Left colon (tissue), 2 donors: ENCODE measurements around the gene ARG2. TPM values are rescaled to one million over a fixed set of nuclear protein-coding genes. Genes with fewer than 3 reads are reported as not detected.
"Not testable (repeated sequence)": the region's sequence is repeated elsewhere in the genome, so short reads cannot be mapped to it uniquely, and the experiment has no call there.

Experiments used
- ATAC-seq: fragments of 200-7000 bp; cut with Tn5 transposase; one replicate; pipeline ENCODE4 v1.9.1; 2020; ENCODE audit warnings: mild to moderate bottlenecking, moderate library complexity
- DNase-seq, 2 donors: peaks; one replicate each; pipeline ENCODE4 v3.0.0-alpha.2; 2020
- intact Hi-C, 2 donors: fragments of 100-400 bp; cut with DNase I in 1 of 2; cut with micrococcal nuclease in 1 of 2; formaldehyde crosslinking; loops; one replicate each; pipeline versions ENCODE4 v1.11.2 to v1.14.0; 2022; cut with DNase I, micrococcal nuclease
- total RNA-seq, 2 donors: library from RNA; stranded (reverse); fragmentation: NEBNext Ultra II Directional; extraction: Animal tissue kit (Norgen Biotek cat#: 25700); gene quantifications; one replicate each; pipeline ENCODE4 v1.2.1, GENCODE V29; 2021
- donor health status: DM: no; HTN: no; CAD: no.
- donor health status: DM: yes; HTN: yes; CAD: no.

ARG2 gene
- total RNA-seq, 2 donors from 2014 or later = 0.85 to 18.1 TPM

GRCh38 chr14:67582061-67582460 is 37.7 kb upstream of the ARG2 start:
- DNase-seq (no peak), ATAC-seq (no peak)
- intact Hi-C loops = loop anchor here in 1 of 2 donors (10.0 kb wide), 1 partner anchor 123 kb away; the partner anchor contains the start of gene RDH12

GRCh38 chr14:67583711-67584644 is 35.7 kb upstream of the ARG2 start:
- DNase-seq (peak in 1 of 2 donors; percentile 28), ATAC-seq (peak; percentile 82)
- intact Hi-C loops = loop anchor here in 1 of 2 donors (10.0 kb wide), 1 partner anchor 121 kb away; the partner anchor contains the start of gene RDH12

GRCh38 chr14:67584978-67585377 is 34.7 kb upstream of the ARG2 start:
- intact Hi-C loops = loop anchor here in 1 of 2 donors (10.0 kb wide), 1 partner anchor 120 kb away; the partner anchor contains the start of gene RDH12
- ATAC-seq = no peak
- DNase-seq = no peak

DNA sequence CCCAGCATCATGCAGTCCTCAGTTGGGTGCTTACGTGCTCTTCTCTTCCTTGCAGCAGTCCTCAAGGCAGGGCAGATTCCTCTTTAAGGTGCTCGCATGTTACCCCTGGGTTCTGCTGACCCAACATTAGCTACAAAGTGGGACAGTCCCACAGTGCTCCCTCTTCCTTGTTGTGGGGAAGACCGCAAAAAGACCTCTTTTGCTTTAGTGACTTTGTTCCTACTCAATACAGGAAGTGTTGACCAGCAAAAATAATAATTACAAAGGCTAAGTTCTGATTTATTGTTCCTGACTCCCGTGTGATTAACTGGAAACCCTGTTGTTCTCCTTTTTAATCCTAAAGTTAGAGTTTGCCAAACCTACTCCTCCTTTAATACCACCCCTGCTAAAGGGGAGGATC is 33.4 kb upstream of the ARG2 start:
- DNase-seq (no peak), ATAC-seq (no peak)
- intact Hi-C loops = loop anchor here in 1 of 2 donors (10.0 kb wide), 1 partner anchor 118 kb away; the partner anchor contains the start of gene RDH12

DNA sequence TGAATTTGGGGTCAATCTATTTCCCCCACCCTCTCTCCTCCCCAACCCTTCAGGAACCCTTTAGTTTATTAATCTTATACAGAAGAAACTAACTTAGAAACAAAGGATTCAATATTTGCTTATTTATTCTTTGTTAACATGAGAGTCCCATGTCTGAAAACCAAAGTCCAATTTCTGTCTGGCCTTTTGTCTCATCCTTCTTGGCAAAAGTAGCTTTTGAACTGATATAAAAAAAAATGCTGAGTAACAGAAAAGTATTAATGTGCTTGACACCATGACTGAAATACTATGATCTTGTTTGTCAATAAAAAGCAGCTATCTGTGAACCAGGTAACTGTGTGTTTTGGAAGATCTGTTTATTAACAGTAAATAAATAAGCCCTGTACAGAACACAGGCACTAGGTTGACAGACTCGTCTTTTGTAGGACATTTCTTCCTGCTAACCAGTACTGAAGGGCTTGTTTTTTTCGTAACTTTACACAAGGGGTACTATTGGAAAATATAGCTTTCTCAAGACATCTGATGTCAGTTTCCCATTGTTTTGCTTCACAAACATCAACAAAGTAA is 30.4 kb upstream of the ARG2 start:
- DNase-seq (no peak), ATAC-seq (no peak)
- intact Hi-C loops = loop anchor here in 1 of 2 donors (10.0 kb wide), 1 partner anchor 116 kb away; the partner anchor contains the start of gene RDH12

DNA sequence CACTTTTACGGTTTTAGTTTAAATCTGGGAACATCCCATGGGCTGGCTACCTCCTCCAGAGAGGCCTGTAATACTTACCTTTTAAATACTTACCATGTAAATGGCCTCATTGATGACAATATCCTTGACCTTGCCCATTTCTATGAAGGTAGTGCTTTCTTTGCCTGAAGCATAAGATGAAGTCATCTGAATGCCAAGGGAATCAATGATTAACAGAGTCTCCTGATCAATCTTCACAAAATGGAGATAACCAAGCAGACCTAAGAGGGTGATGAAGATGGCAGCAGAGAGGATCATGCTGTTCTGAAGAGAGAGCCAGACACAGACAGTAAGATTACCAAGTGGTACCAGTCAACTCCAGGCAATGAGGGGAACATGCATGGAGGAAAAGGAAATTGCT is 26.1 kb upstream of the ARG2 start:
- ATAC-seq = peak; percentile 25
- intact Hi-C loops, DNase-seq: not testable (repeated sequence)

DNA sequence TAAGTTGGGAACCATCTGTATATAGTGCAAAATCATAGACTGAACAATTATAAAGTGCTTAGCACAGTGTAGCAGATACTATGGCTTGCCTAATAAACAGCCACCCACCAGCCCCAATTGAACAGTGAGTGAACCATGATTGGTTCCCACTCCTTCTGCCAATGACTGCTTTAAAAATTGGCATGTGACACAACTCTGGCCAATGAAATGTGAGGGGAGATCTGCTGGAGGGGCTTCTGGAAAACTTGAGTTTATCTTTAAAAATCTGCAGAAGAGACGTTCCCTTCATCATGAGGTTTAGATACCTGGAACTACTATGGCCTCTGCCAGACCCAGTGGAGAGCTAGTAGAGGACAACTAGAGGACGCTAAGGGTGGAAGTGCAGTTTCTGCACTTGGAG is 24.3 kb upstream of the ARG2 start:
- ATAC-seq (no peak), DNase-seq (no peak)
- intact Hi-C loops = no loop called here

DNA sequence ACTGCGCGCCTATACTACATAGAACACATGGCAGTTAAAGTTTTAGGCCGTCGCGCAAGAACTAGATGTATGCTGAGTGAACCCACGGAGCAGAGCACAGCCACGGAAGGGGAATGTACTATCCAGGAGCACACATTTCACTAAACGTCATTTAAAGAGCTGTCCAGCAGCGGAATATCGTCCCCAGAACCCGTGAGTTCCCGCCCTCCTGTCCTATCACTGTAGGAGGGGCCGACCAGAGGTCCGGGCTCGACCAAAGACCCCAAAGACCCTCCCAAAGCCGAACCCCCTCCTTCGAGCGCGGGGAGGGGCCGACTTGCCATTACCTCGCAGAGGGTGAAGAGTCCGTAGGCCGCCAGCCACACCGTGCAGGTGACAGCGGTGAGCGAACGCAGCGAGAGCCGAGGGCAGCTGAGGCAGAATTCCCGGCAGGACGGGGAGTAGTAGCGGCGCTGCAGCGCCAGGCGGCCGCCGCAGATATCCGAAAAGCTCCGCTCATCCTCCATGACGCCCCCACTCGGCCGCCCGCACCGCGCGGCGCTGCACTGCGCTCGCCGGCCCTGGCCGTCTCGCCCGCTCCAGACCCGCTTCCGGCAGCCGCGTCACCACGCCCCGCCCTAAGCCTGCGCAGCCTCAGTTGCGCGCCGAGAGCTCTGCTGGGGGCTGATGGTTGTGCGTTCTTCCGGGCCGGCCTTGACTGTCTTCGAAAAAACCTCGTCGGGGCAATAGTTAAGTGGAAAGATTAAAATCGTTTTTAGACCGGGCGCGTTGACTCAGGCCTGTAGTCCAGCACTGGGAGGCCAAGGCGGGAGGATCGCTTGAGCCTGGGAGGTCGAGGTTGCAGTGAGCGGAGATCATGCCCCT is 19.8 kb upstream of the ARG2 start, which contains the start of gene PIGH:
Gene PIGH, minus strand, starts transcription at position 571 of the 864 bp plus-strand sequence. Its CDS starts 65 bp downstream, at position 506.
- ATAC-seq (peak; percentile 98), DNase-seq (peak; percentile 89 to 94)
- intact Hi-C loops = no loop called here

DNA sequence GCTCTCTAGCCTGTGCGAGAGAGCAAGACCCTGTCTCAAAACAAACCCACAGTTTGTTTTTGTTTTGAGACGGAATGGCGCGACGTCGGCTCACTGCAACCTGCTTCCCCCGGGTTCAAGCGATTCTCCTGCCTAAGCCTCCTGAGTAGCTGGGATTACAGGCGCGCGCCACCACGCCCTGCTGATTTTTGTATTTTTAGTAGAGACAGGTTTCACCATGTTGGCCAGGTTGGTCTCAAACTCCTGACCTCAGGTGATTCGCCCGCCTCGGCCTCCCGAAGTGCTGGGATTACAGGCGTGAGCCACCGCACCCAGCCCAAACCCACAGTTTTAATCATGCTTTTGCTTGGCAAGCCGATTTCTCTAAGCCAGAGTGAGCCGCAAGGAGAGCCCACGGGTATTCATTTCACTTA is 19.2 kb upstream of the ARG2 start:
- intact Hi-C loops, ATAC-seq, DNase-seq: not testable (repeated sequence)

DNA sequence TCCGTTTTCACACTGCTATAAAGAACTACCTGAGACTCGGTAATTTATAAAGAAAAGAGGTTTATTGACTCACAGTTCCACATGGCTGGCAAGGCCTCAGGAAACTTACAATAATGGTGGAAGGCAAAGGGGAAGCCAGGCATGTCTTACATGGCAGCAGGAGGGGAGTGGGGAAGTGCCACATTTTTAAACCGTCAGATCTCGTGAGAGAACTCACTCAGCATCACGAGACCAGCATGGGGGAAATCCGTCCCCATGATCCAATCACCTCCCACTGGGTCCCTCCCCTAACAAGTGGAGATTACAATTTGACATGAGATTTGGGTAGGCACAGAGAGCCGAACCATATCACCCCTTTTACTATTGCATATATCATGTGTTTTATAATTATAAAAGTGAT is 17.6 kb upstream of the ARG2 start:
- intact Hi-C loops = no loop called here
- no peak for ATAC-seq
- DNase-seq = no peak

DNA sequence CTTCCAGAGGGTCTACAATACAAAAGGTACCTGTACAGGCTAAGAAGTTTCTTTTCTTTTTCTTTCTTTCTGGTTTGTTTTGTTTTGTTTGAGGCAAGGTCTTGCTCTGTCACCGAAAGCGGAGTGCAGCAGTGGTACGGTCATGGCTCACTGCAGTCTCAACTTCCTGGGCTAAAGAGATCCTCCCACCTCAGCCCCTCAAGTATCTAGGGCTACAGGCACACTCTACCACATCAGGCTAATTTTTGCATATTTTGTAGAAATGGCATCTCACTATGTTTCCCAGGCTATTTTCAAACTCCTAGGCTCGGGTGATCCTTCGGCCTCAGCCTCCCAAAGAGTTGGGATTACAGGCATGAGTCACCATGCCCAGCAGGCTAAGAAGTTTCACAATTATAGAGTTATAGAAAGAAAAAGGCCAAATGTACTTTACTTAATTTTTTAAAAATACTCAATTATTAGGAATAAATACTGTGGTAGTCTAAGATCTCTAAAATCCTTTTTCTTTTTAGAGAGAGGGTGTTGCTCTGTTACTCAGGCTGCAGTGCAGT is 16.6 kb upstream of the ARG2 start:
- intact Hi-C loops = no loop called here
- ATAC-seq = no peak

GRCh38 chr14:67607646-67608045 is 12.1 kb upstream of the ARG2 start:
- ATAC-seq = no peak
- intact Hi-C loops = no loop called here
- DNase-seq = no peak

More for the DNA sequence above, 16.6 kb upstream of the ARG2 start:
- no peak for DNase-seq

DNA sequence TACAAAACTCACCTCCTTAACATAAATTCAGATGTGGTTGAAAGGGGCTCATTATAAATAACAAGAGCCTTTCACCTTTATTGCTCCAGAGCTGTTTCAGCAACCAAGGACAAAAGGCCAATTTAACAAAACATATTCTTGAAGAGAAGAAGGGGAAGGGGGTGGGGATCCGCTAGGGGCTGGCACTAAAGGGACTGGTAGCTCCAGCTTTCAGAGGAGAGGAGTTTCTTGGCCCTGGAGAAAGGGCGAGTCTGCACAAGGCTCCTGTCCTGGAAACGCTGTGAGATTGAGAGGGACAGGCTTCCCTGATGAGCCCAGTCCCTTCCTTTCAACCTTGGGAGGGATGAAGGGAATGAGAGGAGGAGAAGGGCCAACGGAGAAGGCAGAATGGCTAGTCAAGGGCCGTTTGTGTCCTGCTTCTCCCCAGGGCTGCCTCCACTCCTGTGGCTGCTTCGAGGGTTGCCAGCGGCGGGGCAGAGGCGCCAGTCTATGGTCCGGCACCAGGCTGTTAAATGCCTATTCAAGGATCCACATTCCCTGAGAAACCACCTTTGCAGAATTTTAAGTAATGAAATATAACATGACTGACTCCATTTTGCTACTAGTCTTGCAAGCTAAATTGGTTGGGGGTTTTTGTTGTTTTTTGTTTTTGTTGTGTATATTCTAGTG is 9.9 kb upstream of the ARG2 start:
- intact Hi-C loops = no loop called here
- DNase-seq (no peak), ATAC-seq (no peak)

DNA sequence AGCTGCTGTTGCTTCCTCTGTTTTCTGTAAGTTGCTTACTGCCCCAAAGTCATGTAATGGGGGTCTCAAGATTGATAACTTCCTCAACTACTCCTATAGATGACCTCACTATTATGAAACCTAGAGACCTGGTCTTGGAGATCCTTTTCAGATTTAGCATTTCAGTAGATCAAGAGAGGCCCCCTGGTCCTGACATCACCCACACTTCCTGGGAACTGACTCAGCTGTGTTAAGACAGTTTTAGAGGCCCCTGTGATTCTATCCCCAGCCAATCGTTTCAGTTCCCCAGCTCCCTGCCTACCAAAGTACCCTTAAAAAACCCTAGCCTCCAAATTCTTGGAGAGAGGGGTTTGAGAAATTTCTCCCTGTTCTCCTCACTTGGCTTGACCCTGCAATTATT is 9.2 kb upstream of the ARG2 start:
- ATAC-seq (no peak), DNase-seq (no peak)
- intact Hi-C loops = no loop called here

- intact Hi-C loops = loop anchor here in 1 of 2 donors (2.0 kb wide), 1 partner anchor 48 kb away; no protein-coding TSS in a partner anchor
Measured at GRCh38 chr14:67618617-67619063, 1.1 kb upstream of the ARG2 start.

GRCh38 chr14:67620217-67620785 is 581 bp downstream of the ARG2 start:
- ATAC-seq (no peak), DNase-seq (peak in 1 of 2 donors; percentile 37)
- intact Hi-C loops = no loop called here

More at GRCh38 chr14:67618617-67619063, 1.1 kb upstream of the ARG2 start:
- ATAC-seq (peak; percentile 38), DNase-seq (no peak)

DNA sequence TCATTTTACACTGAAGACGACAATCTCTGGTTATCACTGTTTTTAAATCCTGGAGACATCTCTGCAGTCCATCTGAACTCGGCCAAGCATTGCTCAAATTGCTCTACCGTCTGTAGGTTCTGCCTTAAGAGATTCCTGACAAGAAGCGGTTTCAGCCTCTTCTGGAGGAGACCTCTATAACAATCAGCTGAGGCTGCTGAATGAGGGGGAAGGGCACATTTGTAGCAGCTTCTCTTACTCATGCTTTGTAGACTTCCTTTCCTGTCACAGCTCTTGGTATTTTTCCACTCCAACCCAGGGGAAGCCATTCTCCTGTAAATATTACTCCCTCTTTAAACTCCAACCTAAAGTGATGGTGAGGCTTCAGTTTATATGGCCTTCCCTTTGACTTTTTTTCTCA is 3.0 kb downstream of the ARG2 start:
- intact Hi-C loops = no loop called here
- DNase-seq (no peak), ATAC-seq (no peak)
